Activated naive CD8-positive, alpha-beta T cell treated with anti-CD3 and anti-CD28 coated beads for 36 hours (primary cell): ENCODE results near the gene GPC4. TPM values are rescaled to one million over a fixed set of nuclear protein-coding genes. Genes with fewer than 3 reads are reported as not detected.
"Not testable (repeated sequence)": the region's sequence is repeated elsewhere in the genome, so short reads cannot be mapped to it uniquely, and the experiment has no call there.

Source experiments
- DNase-seq: peaks from one replicate; pipeline ENCODE4 v3.0.0; 2021
- H3K27ac Mint-ChIP-seq: one replicate; pipeline ENCODE4 v1.8.0; 2022; ENCODE audit warnings: mild to moderate bottlenecking, moderate library complexity, mixed read lengths
- H3K27me3 Mint-ChIP-seq: one replicate; pipeline ENCODE4 v1.8.0; 2022; ENCODE audit warnings: mild to moderate bottlenecking, mixed read lengths
- H3K36me3 Mint-ChIP-seq: one replicate; pipeline ENCODE4 v1.8.0; 2021; ENCODE audit warnings: mild to moderate bottlenecking, mixed read lengths
- H3K4me1 Mint-ChIP-seq: one replicate; pipeline ENCODE4 v1.8.0; 2021; ENCODE audit warnings: mixed read lengths
- H3K4me3 Mint-ChIP-seq: one replicate; pipeline ENCODE4 v1.8.0; 2022; ENCODE audit warnings: mild to moderate bottlenecking, moderate library complexity, mixed read lengths
- H3K9me3 Mint-ChIP-seq: one replicate; pipeline ENCODE4 v1.8.0; 2022; ENCODE audit warnings: mixed read lengths
- total RNA-seq, 2 experiments: library from RNA; stranded (reverse); gene quantifications; one replicate each; pipeline ENCODE4 v1.2.3, GENCODE V29; 2021

GPC4 gene
- total RNA-seq, 2 experiments from 2014 or later, result not detected

GRCh38 chrX:133314281-133314680 lies 101.0 kb downstream of the GPC4 start:
- H3K36me3 Mint-ChIP-seq, result no peaks in the 10 kb centered on the region
- no peaks in the 10 kb centered on the region for H3K4me1 Mint-ChIP-seq

GRCh38 chrX:133308499-133308897 lies 106.8 kb downstream of the GPC4 start:
- Mint-ChIP-seq H3K27ac (no peak overlapping the region), H3K27me3 (peaks cover 6% of the 10 kb centered on the region), H3K4me1 (no peaks in the 10 kb centered on the region), H3K36me3 (no peaks in the 10 kb centered on the region), H3K4me3 (no peak overlapping the region), H3K9me3 (no peaks in the 10 kb centered on the region)
- no peak for DNase-seq

More at GRCh38 chrX:133314281-133314680, 101.0 kb downstream of the GPC4 start:
- Mint-ChIP-seq H3K4me3 (no peak overlapping the region), H3K9me3 (no peaks in the 10 kb centered on the region), H3K27me3 (peaks cover 6% of the 10 kb centered on the region), H3K27ac (no peak overlapping the region)
- no peak for DNase-seq

GRCh38 chrX:133307637-133308498 lies 107.4 kb downstream of the GPC4 start:
- no peak for DNase-seq
- H3K36me3 Mint-ChIP-seq, result no peaks in the 10 kb centered on the region
- H3K27me3 Mint-ChIP-seq, result peaks cover 6% of the 10 kb centered on the region
- H3K27ac Mint-ChIP-seq, result no peak overlapping the region
- H3K9me3 Mint-ChIP-seq, result no peaks in the 10 kb centered on the region
- H3K4me1 Mint-ChIP-seq, result no peaks in the 10 kb centered on the region
- H3K4me3 Mint-ChIP-seq, result no peak overlapping the region

GRCh38 chrX:133307094-133307493 lies 108.2 kb downstream of the GPC4 start:
- no peak for DNase-seq
- no peaks in the 10 kb centered on the region for H3K9me3 Mint-ChIP-seq
- H3K4me3 Mint-ChIP-seq, result no peak overlapping the region
- no peaks in the 10 kb centered on the region for H3K4me1 Mint-ChIP-seq
- no peaks in the 10 kb centered on the region for H3K36me3 Mint-ChIP-seq
- H3K27ac Mint-ChIP-seq, result no peak overlapping the region
- H3K27me3 Mint-ChIP-seq, result peaks cover 6% of the 10 kb centered on the region

GRCh38 chrX:133306316-133306715 lies 109.0 kb downstream of the GPC4 start:
- Mint-ChIP-seq H3K9me3 (no peaks in the 10 kb centered on the region), H3K36me3 (no peaks in the 10 kb centered on the region), H3K4me3 (no peak overlapping the region), H3K27ac (no peak overlapping the region), H3K27me3 (peaks cover 3% of the 10 kb centered on the region), H3K4me1 (no peaks in the 10 kb centered on the region)
- no peak for DNase-seq

GRCh38 chrX:133305348-133305747 lies 109.9 kb downstream of the GPC4 start:
- no peak for DNase-seq
- Mint-ChIP-seq H3K27ac (no peak overlapping the region), H3K4me1 (no peaks in the 10 kb centered on the region), H3K4me3 (no peak overlapping the region), H3K36me3 (no peaks in the 10 kb centered on the region), H3K9me3 (no peaks in the 10 kb centered on the region), H3K27me3 (no peaks in the 10 kb centered on the region)

- no peaks in the 10 kb centered on the region for H3K4me1 Mint-ChIP-seq
- H3K9me3 Mint-ChIP-seq, result no peaks in the 10 kb centered on the region
- no peaks in the 10 kb centered on the region for H3K27me3 Mint-ChIP-seq
- H3K36me3 Mint-ChIP-seq, result no peaks in the 10 kb centered on the region
- no peak overlapping the region for H3K27ac Mint-ChIP-seq
- DNase-seq, result no peak
- H3K4me3 Mint-ChIP-seq, result no peak overlapping the region
These were observed 112.4 kb downstream of the GPC4 start for GRCh38 chrX:133302775-133303445.

GRCh38 chrX:133300591-133300990 lies 114.7 kb downstream of the GPC4 start:
- no peak overlapping the region for H3K4me3 Mint-ChIP-seq
- DNase-seq, result no peak
- H3K36me3 Mint-ChIP-seq, result no peaks in the 10 kb centered on the region
- no peak overlapping the region for H3K27ac Mint-ChIP-seq
- H3K27me3 Mint-ChIP-seq, result no peaks in the 10 kb centered on the region
- no peaks in the 10 kb centered on the region for H3K9me3 Mint-ChIP-seq
- no peaks in the 10 kb centered on the region for H3K4me1 Mint-ChIP-seq

GRCh38 chrX:133297284-133297683 lies 118.0 kb downstream of the GPC4 start:
- Mint-ChIP-seq H3K27ac (no peak overlapping the region), H3K27me3 (no peaks in the 10 kb centered on the region)

GRCh38 chrX:133294126-133294525 lies 121.2 kb downstream of the GPC4 start:
- no peak overlapping the region for H3K4me3 Mint-ChIP-seq
- no peak overlapping the region for H3K27ac Mint-ChIP-seq

More at GRCh38 chrX:133297284-133297683, 118.0 kb downstream of the GPC4 start:
- no peak overlapping the region for H3K4me3 Mint-ChIP-seq
- H3K36me3 Mint-ChIP-seq, result no peaks in the 10 kb centered on the region
- H3K9me3 Mint-ChIP-seq, result no peaks in the 10 kb centered on the region
- DNase-seq, result no peak
- H3K4me1 Mint-ChIP-seq, result no peaks in the 10 kb centered on the region

GRCh38 chrX:133290076-133290475 lies 125.2 kb downstream of the GPC4 start:
- Mint-ChIP-seq H3K4me1 (no peaks in the 10 kb centered on the region), H3K27ac (no peak overlapping the region), H3K27me3 (no peaks in the 10 kb centered on the region), H3K9me3 (no peaks in the 10 kb centered on the region), H3K36me3 (no peaks in the 10 kb centered on the region), H3K4me3 (no peak overlapping the region)
- no peak for DNase-seq

More at GRCh38 chrX:133294126-133294525, 121.2 kb downstream of the GPC4 start:
- no peak for DNase-seq
- Mint-ChIP-seq H3K27me3 (no peaks in the 10 kb centered on the region), H3K36me3 (no peaks in the 10 kb centered on the region), H3K4me1 (no peaks in the 10 kb centered on the region), H3K9me3 (no peaks in the 10 kb centered on the region)

- H3K4me3 Mint-ChIP-seq, result no peak overlapping the region
- no peaks in the 10 kb centered on the region for H3K9me3 Mint-ChIP-seq
- no peaks in the 10 kb centered on the region for H3K36me3 Mint-ChIP-seq
- H3K27me3 Mint-ChIP-seq, result no peaks in the 10 kb centered on the region
- no peak overlapping the region for H3K27ac Mint-ChIP-seq
- no peaks in the 10 kb centered on the region for H3K4me1 Mint-ChIP-seq
- no peak for DNase-seq
These were observed 127.4 kb downstream of the GPC4 start for GRCh38 chrX:133287860-133288259.

GRCh38 chrX:133285341-133285740 lies 129.9 kb downstream of the GPC4 start:
- H3K4me1 Mint-ChIP-seq, result no peaks in the 10 kb centered on the region
- no peak for DNase-seq
- no peaks in the 10 kb centered on the region for H3K27me3 Mint-ChIP-seq
- H3K36me3 Mint-ChIP-seq, result no peaks in the 10 kb centered on the region
- H3K9me3 Mint-ChIP-seq, result peaks cover 6% of the 10 kb centered on the region
- H3K4me3 Mint-ChIP-seq, result no peak overlapping the region
- no peak overlapping the region for H3K27ac Mint-ChIP-seq

- not testable (repeated sequence) for H3K4me3 Mint-ChIP-seq, DNase-seq, H3K27ac Mint-ChIP-seq, H3K9me3 Mint-ChIP-seq, H3K36me3 Mint-ChIP-seq, H3K27me3 Mint-ChIP-seq, H3K4me1 Mint-ChIP-seq
These were observed 136.1 kb downstream of the GPC4 start for GRCh38 chrX:133279112-133279730.

- Mint-ChIP-seq H3K4me1 (no peaks in the 10 kb centered on the region), H3K4me3 (no peak overlapping the region), H3K27ac (no peak overlapping the region), H3K27me3 (no peaks in the 10 kb centered on the region), H3K9me3 (no peaks in the 10 kb centered on the region), H3K36me3 (no peaks in the 10 kb centered on the region)
- DNase-seq, result no peak
These were observed 142.1 kb downstream of the GPC4 start for GRCh38 chrX:133273180-133273579.
